Renal cortex interstitium (tissue), 11 donors: ENCODE measurements around the gene SCAMP3. TPM values are rescaled to one million over a fixed set of nuclear protein-coding genes. Genes with fewer than 3 reads are reported as not detected.
"Not testable (repeated sequence)": the region's sequence is repeated elsewhere in the genome, so short reads cannot be mapped to it uniquely, and the experiment has no call there.

Experiments used
- DNase-seq, 11 donors: peaks; one replicate each; pipeline ENCODE4 v3.0.0-alpha.2; 2013; ENCODE audit warnings: low read depth in 9 of 11, low spot score in 4 of 11; ENCODE audit errors: extremely low read depth in 1 of 11
- polyA plus RNA-seq, 3 donors: library from polyadenylated mRNA; unstranded; fragments of 120-200 nt; gene quantifications; one replicate each; pipeline ENCODE4 v1.2.1, GENCODE V29; 2013; ENCODE audit not compliant: insufficient read length in 3 of 3

SCAMP3 gene
- polyA plus RNA-seq, 3 donors, result 52.0 to 65.1 (median 61.8) TPM

GRCh38 chr1:155294520-155295182, 32.5 kb upstream of the SCAMP3 start:
- no peak for DNase-seq

DNA sequence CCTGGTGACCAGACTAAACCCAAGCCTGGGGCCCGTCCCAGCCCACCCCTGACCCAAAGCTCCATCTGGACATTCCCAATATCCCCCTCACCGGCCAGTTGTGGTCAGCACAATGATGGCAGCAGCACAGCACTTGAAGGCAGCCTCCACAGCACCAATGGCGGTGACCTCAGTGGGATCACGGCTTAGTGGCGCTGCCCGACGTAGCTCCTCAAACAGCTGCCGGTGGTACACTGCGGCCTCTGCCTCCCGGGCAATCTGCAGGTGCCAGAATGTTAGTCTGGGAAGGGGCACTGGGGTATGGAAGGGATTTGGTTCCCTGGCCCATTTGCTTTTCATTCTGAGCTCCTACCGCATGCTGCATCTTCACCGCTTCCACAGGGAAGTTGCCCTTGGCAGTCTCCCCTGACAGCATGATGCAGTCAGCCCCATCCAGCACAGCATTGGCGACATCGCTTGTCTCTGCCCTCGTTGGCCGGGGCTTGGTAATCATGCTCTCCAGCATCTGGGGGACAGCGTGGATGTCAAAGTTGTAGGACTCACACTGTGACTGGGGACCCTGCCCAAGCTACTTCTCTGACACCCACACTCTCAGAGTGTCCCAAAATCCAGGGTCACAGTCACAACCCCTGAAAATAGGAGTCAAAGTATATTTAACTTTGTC, 31.1 kb upstream of the SCAMP3 start:
- no peak for DNase-seq

DNA sequence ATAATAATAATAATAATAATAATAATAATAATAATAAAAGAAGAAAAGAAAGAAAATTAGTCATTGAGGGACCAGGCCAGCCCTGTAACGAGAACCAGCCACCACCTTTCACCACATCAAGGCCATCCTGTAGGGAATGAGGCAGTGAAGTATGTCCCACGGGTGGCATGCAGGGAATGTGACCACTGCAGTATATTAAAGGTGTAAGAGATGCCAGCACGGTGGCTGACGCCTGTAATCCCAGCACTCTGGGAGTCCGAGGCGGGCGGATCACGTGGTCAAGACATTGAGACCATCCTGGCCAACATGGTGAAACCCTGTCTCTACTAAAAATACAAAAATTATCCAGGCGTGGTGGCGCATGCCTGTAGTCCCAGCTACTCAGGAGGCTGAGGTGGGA, 28.8 kb upstream of the SCAMP3 start:
- not testable (repeated sequence) for DNase-seq

DNA sequence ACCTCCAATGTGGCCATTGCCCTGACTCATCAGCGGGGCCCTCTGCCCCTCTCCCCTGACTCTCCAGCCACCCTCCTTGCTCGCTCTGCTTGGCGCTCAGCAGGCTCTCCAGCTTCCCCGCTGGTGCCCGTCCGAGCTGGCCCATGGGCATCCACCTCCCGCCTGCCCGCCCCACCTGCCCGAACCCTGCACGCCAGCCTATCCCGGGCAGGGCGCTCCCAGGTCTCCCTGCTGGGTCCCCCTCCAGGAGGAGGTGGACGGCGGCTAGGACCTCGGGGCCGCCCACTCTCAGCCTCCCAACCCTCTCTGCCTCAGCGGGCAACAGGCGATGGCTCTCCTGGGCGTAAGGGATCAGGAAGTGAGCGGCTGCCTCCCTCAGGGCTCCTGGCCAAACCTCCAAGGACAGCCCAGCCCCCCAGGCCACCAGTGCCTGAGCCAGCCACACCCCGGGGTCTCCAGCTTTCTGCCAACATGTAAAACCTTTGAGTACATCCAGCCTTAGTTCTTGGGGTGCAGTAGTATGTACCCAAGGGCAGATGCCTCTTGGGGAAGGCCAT, 25.9 kb upstream of the SCAMP3 start:
- DNase-seq, result no peak

DNA sequence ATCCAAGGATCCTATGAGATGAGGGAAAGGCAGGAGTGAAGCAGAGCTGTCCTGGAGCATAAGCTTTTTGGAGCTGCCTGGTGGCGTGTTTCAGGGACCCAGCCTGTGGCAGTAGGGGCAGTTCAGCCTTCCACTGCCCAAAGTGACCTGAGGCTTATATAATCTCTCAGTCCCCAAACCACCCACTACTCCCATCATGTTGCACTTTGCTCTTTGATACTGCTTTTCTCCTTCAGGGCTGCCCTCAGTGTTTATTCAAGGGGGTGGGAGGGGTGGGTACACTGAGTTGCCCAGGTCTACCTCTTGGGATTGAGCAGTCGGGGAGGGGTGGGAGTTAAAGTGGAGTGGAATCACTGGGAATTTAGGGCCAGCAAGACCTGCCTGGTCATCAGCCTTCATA, 24.4 kb upstream of the SCAMP3 start:
- no peak for DNase-seq

DNA sequence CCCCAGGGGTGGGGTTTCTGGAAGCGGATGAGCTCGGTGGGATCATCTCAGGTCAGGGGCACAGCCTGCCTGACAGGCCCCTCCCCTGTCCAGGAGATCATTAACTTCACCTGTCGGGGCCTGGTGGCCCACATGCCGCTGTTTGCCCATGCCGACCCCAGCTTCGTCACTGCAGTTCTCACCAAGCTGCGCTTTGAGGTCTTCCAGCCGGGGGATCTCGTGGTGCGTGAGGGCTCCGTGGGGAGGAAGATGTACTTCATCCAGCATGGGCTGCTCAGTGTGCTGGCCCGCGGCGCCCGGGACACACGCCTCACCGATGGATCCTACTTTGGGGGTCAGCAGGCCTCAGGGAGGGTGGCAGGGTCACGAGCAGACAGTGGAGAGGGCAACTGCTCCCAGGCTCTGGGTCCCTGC, 23.5 kb upstream of the SCAMP3 start:
- DNase-seq, result no peak

GRCh38 chr1:155285063-155285462, 22.9 kb upstream of the SCAMP3 start:
- no peak for DNase-seq

- no peak for DNase-seq
These were observed 22.3 kb upstream of the SCAMP3 start for GRCh38 chr1:155284476-155284875.

DNA sequence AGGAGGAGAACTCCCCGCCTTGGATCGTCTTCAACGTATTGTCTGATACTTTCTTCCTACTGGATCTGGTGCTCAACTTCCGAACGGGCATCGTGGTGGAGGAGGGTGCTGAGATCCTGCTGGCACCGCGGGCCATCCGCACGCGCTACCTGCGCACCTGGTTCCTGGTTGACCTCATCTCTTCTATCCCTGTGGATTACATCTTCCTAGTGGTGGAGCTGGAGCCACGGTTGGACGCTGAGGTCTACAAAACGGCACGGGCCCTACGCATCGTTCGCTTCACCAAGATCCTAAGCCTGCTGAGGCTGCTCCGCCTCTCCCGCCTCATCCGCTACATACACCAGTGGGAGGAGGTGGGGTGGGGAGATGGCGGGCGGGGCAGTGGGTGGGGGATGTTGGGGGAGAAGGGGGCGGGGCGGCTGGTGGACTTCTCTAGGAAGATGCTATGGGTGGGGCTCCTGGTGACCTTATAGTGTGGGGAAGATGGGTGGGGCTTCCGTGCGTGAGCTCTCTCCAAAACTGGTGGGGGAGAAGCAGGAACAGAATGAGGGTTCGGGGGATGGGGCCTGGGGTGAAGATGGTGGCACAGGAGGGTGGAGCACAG, 20.4 kb upstream of the SCAMP3 start:
- DNase-seq, result no peak

DNA sequence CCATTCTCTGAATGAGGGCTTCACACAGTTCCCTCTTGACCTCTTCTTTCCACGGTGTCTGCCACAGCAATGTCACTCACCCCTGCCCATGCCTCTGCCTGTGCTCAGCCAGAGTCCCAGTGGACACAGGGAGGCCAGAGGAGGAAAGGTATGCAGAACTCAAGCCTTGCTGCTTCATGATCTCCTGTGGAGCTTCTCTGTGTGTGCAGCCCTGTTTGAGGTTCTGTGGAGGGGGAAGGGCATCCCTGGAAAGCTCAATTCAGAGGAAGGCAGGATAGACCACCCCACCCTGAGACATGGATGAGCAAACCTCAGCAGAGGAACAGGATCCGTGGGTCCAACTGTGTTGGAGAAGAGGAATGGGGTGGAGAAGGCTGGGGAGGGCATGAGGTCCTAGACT, 17.1 kb upstream of the SCAMP3 start:
- no peak for DNase-seq

- DNase-seq, result no peak
These were observed 16.6 kb upstream of the SCAMP3 start for GRCh38 chr1:155278689-155279160.

- peak in 8 of 11 donors; percentile 57 to 80 (median 64) for DNase-seq
These were observed 15.9 kb upstream of the SCAMP3 start for GRCh38 chr1:155277902-155278688.

DNA sequence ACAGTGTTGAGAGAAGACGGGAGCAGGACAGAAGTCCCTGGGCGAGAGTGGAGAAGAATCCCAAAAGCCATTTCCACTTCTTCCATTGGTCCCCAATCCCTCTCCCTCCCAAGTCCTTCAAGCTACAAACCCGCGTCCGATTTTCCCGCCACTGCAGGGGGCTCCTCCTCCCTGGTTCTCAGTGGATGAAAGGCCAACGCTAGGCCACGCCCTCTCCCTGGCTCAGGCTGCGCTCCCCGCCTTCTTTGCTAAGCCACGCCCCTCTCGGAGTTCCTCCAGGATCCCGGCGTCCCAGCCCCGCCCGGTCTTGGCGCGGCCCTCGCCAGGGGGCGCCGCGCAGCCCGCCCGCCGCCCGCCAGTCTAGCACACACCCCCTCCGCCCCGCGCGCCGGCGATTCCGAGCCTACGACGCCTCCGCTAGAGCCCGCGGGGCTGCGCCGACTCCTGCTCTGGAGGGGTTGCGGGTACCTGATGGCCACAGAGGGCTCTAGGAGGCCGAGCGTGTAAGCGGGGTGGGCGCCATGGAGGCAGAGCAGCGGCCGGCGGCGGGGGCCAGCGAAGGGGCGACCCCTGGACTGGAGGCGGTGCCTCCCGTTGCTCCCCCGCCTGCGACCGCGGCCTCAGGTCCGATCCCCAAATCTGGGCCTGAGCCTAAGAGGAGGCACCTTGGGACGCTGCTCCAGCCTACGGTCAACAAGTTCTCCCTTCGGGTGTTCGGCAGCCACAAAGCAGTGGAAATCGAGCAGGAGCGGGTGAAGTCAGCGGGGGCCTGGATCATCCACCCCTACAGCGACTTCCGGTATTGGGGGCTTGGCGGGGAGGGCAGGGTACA, 15.1 kb upstream of the SCAMP3 start, which contains the start of gene HCN3:
TSS of gene HCN3 (plus strand) at position 394 of the 832 bp plus-strand sequence. CDS start at position 522, 128 bp downstream.
- DNase-seq, result peak; percentile 88 to 98 (median 96)

DNA sequence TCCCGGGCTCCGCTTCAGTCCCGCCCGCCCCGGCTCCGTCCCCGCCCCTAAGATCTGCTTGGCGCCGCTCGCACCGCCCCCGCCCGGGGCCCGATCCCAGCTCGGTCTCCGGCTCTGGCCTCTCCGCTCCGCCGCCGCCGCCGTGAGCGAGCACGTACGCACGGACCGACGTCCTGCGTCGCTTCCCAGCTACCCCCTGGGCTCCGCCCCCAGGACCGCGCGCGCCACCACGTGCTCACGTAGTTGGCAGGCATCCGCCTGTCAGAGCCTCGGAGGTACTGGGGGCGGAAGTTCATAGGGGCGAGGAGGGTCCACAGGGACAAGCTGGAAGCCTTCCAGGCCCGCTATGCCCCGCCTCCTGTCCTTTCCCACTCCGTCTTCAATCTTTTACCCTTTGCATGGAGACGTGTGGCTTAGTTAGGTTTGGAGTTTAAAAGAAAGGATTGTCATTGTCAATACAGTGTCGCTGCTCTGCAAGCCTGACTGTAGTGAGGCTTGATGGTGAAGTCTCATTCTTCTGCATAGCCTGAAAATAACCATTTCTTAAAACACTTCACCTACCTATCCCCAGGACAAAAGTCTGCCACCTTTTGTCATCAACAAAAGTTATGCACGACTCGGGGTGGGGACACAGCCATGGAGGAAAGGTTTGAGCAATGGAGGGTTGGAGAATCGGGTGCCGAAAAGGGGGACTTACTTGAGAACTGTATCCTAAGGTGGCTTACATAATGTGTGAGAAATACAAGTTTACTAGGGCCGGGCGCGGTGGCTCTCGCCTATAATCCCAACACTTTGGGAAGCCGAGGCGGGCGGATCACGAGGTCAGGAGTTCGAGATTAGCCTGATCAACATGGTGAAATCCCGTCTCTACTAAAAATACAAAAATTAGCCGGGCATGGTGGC, 11.4 kb upstream of the SCAMP3 start, which contains the start of gene CLK2:
TSS of gene CLK2 (minus strand) at position 162 of the 903 bp plus-strand sequence. CDS start 2,527 bp downstream, outside the sequence.
- DNase-seq, result peak; percentile 86 to 96 (median 92)

- peak in 2 of 11 donors; percentile 37 to 49 for DNase-seq
These were observed 10.5 kb upstream of the SCAMP3 start for GRCh38 chr1:155272466-155273342.

- no peak for DNase-seq
These were observed 7.2 kb upstream of the SCAMP3 start for GRCh38 chr1:155269381-155269780.
